Fibroblast of skin of left biceps (primary cell): ENCODE results near the gene CTNND1.
"Not testable (repeated sequence)": the region's sequence is repeated elsewhere in the genome, so short reads cannot be mapped to it uniquely, and the experiment has no call there.

Source experiments
- DNase-seq, 2 experiments: peaks; one replicate each; pipeline ENCODE4 v3.0.0-alpha.2; 2013; ENCODE audit warnings: low read depth in 2 of 2

The CTNND1 gene

DNA sequence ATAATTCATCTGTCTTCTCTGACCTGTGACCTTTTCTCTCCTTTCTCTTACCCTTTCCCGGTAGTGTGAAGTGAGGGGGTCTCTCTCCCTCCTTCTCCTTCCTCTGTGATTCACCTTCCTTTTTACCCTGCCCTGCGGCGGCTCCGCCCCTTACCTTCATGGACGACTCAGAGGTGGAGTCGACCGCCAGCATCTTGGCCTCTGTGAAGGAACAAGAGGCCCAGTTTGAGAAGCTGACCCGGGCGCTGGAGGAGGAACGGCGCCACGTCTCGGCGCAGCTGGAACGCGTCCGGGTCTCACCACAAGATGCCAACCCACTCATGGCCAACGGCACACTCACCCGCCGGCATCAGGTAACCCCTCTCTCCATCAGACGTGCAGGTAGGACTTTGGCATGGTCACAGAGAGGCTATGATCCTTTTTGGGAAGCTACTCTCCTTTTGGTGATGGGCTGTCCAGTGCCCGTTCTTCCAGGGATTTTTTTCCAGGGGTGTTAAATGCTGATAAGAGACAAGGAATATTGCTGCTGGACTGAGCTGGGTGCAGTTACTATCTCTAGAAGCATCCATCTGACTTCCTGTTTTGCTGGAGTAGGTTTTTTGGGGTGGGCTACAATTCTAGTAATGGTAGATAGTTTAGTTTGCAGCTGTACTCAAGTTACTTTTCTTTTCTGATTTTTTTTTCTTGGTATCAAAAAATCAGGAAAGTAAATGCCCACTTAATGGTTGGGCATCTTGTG lies 29.9 kb downstream of the CTNND1 start:
- DNase-seq, result no peak

DNA sequence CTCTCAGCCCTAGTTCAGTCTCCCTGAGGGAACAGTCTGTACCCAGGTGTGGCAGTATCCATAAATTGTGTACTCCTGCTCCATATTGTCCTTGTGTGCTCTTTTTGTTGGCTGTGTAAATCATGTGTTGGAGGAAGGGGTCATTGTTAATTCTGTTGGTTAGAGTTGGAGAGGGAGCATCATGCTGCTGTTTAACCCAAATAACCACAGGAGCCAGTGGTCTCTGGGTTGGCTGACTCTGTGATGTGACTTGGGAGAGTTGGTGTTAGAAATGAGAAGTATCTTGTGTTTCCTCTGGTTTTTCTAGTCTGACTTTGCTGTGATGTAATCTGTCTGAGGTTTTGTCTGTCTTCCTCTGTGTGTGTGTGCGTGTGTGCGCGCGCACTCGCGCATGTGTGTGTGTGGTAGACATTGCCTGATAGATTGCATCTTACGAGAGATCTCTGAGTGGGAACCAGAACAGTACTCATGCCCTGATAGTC lies 30.5 kb downstream of the CTNND1 start:
- DNase-seq, result no peak

DNA sequence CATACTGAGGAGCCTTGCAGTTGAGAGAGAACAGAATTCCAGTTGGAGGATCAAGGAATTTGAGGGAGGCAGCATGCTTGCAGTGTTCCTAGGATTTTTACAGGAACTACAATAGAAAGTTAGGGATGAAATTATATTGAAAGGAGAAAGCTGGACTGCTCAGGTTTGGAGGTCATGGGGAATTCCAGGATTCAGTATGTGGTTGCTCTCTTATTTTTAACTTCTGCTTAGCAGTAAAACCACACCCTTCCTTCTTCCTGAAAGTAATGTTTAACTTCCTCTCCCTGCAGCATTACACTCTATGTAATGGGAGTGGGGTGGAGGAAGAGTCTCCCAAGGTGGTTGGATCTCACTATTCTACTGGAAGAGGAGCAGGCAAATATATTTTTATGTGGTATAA lies 31.3 kb downstream of the CTNND1 start:
- DNase-seq, result no peak

DNA sequence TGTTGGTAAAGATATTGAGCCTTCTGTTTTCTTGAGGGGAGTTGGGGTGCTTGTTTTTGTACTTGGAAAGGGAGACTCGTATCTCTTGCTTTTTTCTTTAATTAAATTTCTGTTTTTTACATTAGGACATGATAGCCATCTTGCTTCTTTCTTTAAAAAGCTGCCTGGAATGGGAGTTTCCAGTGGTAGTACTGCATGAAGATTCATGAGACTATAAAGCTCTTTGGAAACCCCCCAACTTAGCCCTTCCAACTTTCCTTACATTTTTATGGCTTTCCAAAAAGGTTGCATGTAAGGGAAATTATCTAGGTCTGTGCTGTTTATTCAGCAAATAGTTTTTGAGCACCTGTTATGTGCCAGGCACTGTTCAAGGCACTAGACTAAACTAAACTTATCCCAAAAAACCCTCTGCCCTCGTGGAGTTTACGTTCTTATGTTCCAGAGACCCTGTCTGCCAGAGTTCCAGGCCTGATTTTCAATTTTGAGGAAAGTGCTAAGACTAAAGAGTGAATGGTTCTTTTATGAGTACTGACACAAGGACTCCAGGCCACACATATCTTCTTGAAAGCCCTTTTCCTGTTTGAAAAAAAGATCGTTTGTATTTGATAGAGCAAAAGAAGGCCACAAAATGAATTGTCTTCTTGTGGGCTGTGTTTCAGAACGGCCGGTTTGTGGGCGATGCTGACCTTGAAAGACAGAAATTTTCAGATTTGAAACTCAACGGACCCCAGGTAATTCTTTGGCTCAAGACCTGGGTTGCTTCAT lies 31.9 kb downstream of the CTNND1 start:
- no peak for DNase-seq

DNA sequence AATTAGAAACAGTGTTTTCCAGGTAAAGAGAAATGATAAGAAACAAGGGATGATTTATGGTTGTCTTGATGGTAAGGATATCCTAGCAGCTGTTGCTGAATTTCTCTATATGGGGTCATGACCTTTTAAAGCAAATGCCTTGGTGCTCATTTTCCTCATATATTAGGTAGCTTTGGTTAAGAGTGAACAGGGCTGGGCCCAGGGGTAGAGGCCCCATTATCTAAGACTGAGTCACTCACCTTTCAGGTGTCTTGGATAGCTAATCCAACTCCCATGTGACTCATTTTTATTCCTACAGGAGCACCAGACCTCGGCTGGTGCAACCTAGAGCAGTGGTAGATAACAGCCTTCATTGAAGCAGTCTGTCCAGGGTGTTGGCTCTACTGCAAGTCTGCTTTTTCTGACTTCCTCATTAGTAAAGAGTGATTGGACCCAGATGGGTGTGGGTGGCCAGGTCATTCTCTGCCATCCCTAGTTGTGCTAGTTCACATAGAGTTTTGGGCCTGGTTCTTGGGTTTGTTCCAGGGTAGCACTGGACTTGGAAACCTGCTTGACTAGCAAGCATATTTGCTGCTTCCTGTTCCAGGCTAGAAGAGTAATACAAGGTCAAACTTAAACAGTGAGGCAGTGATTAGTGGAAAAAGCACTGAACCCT lies 37.4 kb downstream of the CTNND1 start:
- no peak for DNase-seq

DNA sequence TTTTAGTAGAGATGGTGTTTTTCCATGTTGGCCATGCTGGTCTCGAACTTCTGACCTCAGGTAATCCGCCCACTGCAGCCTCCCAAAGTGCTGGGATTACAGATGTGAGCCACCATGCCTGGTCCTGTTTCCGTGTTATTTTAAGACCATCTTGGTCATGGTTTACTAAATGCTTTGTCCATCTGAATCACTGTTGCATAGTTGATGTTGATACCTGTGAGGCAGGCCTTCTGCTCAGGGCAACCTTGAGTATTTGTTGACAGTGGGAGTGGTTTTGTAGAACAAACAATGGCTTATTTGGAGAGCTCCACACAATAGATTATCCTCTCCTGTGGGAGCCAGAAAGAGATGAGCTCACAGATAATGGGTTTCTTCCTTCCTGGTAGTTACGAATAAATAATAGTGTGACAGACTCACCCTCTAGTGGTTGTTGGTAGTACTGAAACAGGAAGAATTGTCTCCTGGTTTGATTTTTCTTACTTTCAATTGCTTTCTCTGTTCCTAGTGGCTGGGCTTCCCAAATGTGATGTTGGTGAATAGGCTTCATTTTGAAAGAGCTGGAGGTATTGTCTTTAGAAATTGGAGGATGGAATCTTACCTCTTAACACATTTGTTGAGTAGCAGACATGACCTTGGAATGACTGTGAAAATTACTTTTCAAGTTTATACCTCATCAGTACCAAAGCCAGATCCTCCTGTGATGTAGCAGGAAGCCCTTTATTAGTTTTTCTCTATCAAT lies 39.0 kb downstream of the CTNND1 start:
- DNase-seq, result peak; percentile 28 to 41

DNA sequence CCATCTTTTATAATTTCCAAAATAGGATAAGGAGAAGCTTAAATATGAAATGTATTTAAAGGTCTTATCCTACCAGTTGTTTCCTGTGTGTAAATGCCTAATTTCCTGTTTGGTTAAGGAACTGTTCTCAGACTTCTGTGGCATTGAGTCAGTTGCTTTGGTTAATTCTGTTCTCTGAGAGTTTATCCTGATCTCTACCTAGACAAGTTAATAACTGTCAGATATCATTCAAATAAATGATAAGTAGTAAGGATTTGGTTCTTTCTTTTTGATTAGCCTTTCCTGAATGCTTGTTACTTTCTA lies 39.5 kb downstream of the CTNND1 start:
- no peak for DNase-seq

DNA sequence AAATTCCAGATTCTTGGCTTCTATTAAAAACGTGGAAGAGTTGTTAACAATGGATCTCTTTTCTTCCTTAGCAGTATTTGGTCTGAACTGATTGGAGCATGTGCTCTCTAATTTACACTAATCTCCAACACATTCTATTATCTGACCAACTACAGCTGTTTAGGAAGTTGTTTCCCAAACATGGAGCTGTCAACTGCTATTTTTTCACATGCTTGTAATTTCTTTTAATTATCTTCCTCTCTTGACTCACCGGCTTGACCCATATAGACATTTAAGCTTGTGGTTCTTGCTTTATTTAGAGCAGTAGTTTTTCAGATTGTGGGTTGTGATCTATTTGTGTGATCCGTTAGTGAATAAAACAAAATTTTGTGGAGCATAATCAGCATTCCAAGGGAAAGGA lies 40.8 kb downstream of the CTNND1 start:
- DNase-seq, result no peak

DNA sequence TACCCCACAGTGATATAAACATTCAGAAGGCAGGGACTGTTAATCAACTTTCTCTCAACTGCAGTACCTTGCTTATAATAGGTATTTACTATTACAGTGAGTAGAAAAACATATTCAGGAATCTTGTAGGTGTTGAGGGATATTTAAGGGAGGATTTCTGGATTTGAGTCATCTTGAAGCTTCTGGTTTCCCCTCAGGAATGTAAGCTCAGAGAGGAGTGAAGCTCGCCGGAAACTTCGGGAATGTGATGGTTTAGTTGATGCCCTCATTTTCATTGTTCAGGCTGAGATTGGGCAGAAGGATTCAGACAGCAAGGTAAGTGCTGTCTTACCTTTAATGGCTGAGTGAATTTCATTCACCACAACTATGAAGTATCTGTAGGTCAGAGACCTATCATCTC lies 42.9 kb downstream of the CTNND1 start:
- no peak for DNase-seq

DNA sequence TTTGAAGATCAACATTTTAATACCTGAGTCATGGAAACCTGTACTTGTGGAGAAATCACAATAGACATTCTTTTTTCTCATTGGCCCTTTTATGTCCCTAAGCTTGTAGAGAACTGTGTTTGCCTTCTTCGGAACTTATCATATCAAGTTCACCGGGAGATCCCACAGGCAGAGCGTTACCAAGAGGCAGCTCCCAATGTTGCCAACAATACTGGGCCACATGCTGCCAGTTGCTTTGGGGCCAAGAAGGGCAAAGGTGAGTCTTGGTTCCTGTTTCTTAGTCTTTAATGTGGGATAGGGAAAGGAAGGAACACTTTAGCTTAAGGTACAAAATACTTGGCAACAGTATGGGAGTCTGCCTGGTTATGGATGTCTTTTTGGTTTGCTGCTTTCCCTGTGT lies 44.2 kb downstream of the CTNND1 start:
- no peak for DNase-seq

DNA sequence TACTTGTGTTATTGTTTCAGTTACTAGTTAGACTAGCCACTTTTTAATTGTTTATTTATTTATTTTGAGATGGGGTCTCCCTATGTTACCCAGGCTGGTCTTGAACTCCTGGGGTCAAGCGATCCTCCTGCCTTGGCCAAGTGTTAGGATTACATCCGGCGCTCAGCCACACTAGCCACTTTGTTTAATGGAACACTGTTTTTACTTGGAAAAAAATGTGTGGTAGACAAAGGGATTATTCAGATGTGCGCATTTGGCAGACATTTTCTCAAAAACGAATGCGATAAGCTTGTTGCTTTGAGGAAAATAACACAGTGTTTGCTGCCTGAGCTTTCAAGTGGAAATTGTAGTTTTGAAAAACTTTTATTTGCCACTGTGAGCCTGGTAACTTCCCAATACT lies 51.0 kb downstream of the CTNND1 start:
- DNase-seq, result no peak

DNA sequence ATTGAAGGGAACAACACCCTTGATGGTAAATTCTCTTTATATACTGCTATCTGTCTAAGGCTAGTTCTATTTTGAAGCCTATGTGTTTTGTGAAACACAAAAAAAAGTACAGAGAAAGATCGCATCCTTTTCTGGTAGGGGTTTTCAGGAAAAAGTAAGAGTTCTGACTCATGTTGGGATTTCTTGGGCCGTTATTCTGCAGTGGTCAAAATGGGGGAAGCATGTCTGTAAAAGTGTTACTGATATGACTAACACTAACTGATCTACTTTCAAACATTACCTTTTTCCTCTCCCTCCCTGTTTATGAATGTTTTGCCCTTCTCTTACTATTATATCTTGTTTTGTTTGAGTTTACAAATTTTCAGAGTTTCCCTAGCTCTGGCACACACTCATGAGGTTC lies 53.9 kb downstream of the CTNND1 start:
- DNase-seq, result no peak

DNA sequence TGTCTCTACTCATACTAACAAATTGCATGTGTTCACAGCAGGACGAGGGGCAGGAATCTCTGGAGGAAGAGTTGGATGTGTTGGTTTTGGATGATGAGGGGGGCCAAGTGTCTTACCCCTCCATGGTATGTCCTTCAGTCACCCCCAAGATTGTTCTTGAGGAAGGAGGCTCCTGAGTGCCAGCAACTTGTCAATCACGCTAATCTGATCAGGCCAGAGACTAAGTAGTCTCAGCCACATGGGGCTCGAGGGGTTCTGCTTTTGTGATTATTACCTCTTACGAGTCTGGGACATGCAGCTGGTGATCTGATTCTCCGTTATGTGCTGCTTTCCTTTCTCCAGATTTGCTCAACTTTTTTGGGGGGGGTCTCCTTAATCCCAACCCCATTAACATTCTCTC lies 54.3 kb downstream of the CTNND1 start:
- no peak for DNase-seq

DNA sequence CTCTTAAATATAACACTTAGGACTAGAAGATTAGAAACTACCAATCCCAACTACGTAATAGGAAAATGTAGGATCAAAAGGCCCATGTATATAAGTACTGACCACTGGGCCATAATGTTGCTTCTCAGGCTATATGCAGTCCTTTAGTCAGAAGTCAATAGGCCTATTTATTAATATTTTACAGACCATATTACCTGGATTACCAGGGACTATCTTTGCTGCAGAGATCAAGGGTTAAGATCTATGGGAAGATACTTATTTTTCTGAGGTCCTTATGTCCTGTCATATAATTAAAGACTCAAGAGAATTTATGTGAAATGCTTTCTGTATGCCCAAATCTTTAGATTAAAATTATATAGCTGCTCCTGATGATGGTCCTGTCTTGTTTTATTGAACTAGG lies 57.2 kb downstream of the CTNND1 start:
- no peak for DNase-seq

DNA sequence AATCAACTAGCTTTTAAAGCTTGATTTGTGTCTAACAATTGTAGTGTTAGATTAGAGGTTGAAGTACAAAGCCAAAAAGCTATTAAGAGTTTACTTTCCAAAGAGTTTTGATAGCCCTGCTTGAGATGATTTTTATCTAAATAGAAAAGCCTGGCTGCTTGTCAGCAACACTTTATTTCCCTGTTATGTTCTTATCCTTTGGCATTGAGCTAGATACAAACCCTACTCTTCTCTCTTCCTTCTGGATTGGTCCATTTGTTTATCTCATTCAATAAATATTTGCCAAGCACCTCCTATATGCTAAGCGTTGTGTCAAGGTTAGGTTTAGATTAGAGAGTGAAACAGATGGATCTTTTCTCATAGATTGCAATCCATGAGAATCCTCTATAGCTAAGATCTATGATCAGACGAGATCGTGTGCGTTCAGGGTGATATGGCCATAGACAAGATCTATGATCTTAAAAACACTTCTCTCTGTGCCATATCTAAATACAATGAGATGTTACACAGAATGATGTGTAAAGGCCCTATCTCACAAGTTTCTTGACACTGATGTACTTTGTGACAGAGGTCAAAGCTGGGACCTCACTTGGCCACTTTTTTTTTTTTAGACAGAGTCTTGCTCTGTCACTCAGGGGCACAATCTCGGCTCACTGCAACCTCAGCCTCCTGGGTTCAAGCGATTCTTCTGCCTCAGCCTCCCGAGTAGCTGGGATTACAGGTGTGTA lies 57.8 kb downstream of the CTNND1 start:
- no peak for DNase-seq

DNA sequence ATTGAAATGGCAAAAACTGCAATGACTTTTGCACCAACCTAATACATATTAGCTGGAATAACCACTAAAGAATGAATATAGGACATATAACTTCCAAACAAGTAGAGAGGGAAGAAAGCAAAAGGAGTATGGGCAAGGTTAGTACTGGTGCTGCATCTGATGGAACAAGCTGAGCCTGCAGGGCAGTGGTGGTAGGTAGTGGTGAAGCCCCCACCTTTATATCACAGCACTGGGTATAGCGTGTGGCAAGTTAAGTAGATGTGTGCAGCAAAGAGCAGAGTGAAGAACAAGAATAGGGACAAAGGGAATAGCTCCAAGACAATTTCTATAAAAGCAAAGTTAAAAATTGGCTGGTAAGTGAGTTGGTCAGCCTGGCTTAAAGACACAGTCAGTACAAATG lies 62.3 kb downstream of the CTNND1 start:
- DNase-seq, result no peak

DNA sequence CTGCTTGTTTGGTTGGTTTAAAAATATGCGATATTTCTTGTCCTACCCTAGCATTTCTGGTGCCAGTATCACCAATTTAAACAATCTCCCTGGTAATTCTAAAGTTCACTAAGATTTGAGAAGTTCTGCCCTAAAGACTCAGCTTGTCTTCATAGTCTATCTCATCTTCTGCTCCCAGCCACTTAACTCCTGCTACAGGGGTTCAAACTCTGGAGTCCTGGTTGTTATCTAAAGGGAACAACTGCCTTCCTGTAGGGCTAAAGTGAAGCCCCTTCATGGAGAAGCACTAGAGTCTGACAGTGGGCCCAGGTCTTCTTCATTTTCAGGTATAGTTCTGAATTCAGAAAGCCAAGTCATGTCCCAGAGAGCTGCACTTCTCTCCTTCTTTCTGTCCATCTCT lies 73.2 kb downstream of the CTNND1 start:
- DNase-seq, result no peak

DNA sequence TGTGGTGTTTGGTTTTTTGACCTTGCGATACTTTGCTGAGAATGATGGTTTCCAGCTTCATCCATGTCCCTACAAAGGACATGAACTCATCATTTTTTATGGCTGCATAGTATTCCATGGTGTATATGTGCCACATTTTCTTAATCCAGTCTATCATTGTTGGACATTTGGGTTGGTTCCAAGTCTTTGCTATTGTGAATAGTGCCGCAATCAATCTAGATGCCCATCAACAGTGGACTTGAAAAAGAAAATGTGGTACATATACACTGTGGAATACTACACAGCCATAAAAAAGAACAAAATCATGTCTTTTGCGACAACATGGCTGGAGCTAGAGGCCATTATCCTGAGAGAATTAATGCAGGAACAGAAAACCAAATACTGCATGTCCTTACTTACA lies 77.0 kb downstream of the CTNND1 start:
- not testable (repeated sequence) for DNase-seq

DNA sequence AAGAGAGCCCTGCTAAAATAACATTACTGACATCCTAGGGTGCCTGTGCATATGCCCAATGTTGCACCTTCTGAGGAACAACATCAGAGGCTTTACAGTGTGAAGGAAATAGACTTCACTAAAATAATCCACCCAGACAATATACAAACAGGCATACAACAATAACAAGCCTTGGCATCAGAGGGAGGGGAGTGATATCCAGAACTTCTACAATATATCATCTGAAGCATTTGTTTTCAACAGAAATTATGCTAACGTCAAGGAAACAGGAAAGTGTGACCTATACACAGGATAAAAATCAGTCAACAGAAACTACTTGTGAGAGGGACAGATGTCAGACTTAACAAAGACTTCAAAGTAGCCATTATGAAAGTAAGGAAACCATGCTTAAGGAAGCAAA lies 81.3 kb downstream of the CTNND1 start:
- no peak for DNase-seq

DNA sequence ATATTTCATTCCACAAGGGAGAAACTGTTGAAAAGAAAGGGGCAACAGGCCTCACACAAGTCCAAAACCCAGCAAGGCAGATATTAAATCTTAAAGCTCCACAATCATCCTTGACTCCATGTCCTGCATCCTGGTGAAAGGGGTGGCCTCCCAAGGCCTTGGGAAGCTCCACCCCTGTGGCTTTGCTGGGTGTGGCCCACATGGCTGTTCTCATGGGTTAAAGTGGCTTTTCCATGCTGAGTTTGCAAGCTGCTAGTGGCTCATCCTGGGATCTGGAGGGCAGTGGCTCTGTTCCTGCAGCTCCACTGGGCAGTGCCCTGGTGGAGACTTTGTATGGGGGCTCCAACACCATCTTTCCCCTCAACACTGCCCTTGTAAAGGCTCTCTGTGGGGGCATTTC lies 106.4 kb downstream of the CTNND1 start:
- no peak for DNase-seq

DNA sequence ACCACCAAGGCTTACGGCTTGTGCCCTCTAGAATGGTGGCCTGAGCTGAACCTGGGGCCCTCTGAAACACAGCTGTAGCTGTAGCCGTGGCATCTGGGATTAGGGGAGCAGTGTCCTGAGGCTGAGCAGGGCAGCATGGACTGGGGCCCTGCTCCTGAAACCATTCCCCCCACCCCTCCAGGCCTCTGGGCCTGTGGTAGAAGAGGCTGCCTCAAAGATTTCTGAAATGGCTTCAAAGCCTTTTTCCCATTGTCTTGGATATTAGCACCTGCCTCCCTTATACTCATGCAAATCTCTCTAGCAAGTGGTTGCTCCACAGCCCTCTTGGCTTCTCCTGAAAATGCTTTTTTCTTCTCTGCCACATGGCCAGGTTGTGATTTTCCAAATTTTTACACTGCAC lies 106.9 kb downstream of the CTNND1 start:
- DNase-seq, result no peak
